NAMALWA (cell line): ENCODE measurements around the gene IRF8.
"Not testable (repeated sequence)": the region's sequence is repeated elsewhere in the genome, so short reads cannot be mapped to it uniquely, and the experiment has no call there.

Experiments
- DNase-seq: peaks from one replicate; pipeline ENCODE4 v3.0.0-alpha.2; 2015; ENCODE audit warnings: low spot score

The IRF8 gene

DNA sequence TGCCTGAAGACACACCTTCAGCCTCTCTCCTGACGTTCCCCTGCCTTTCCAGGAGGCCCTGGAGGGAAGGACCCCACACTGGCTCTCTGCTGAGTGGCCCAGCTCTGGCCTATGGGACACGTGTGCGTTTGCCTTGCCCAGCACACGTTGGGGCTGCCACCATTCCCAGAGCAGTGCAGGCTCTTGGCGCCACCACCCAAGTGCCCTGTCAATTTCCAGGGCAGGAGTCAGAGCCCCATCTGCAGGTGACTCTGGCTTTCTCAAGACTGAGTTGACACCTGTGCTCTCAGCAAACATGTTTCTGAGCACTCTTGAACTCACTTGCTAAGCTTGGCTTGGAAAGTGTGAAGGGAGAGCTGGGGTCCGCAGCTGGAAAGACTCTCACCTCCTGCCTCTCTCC lies 4.7 kb upstream of the IRF8 start:
- peak; percentile 24 for DNase-seq

DNA sequence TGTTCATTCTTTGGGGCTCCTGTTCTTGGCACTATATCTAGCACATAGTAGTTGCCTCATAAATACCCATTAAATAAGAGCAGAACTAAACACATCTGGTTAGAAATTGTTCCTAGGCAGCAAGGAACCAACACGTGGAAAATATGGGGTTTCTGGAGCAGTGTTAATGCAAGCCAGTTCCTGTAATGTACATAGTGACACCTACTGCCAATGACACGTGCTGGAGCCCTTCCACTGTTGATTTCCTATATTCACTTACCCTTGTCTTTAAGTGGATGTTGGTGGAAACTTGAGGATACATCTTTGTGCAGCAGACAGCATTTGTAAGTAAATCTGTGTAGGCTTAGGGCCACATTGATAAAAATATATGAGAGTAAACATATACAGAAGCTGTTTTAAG lies 1.6 kb upstream of the IRF8 start:
- DNase-seq = peak; percentile 64

DNA sequence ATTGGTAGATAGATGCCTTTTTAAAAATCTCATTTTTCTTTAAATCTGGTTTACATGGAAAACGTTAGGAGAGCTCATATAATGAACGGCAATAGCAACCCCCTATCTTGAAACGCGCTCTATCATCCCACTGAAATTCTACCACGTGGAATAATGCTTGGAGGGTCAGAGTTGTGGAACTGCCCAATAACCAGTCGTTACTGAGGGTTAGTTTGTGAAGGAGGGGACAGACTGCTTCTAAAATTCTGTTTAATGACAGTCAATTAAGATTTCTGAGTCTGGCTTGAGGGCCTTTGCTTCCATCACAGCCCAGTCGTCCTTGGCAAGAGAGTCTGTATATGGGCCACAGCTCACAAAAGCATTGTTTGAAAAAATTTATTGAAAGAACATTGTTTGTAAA lies 482 bp downstream of the IRF8 start:
- DNase-seq = peak; percentile 42

DNA sequence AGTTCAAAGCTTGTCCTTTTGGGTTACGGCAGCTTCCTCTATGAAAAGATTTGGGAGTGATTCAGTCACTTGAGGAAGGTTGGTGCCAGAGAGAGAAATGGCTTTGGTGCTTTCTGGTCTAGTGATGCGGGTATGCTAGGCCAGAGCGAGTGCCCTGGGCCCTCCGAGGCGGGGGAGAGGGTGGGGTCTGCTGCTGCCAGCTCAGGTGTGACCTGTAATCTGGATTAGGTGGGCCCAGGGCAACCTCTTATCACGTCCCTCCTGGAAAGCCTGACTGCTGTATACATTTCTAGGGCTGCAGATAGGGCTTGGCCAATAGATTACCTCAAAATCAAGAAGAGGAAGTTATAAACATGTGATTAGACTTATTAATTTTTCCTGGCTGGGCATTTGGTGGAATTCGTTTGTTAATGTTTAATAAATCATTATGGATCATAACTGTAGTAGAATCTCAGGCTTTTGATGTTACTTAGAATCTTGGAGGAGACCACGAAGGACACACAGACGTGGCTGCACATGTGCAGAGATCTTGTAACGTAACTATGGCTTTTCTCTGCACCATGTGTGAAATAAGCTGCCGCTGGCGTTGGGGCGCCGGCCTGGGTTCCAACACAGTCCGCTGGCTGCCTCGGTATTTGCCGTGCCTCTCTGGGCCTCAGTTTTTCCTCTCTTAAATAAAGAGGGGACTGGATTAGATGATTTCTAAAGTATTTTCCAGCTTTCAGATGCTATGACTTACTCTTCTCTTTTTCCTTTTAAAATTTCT lies 1.2 kb downstream of the IRF8 start:
- peak; percentile 64 for DNase-seq

DNA sequence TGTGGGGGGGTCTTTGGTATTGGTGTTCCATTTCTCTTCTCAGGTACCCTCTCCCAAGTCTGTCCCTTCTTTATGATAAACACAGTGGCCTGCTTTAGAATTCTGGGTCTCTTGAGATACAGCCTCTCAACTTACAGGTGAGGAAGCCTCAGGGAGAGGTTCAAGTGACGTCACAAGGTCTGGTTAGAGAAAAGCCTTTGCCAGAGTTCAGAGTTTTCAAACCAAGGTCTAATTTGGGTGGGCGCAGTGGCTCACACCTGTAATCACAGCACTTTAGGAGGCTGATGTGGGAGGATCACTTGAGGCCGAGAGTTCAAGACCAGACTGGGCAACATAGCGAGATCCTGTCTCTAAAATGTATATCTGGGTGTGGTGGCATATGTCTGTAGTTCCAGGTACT lies 2.1 kb downstream of the IRF8 start:
- DNase-seq = peak; percentile 45

DNA sequence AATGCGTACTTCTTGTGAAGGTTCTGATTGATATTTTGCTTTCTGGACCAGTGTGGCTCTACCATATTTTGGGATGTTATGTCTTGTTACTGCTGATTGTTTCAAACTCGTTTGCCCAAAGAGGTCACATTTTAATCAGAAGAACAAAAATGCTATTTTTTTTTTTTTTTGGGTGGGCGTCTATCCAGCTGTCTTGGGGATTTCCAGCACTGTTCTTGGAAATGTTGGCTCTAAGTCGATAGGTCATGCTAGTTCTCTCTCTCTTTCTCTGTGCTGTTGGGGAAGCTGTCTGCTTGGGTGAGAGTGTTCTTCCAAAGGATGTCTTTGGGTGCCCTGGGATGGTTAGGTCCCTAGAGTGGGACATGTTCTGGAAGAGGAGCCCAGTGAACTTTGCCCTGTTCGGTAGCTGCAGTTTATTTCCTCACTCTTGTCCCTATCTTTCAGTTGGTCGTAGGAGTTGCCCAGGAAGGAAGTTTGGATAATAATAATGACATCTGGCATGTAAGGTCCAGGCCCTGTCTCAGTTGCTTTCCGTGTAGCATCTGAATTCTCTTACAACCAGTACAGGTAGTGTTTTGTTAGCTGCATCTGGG lies 2.9 kb downstream of the IRF8 start:
- DNase-seq = peak; percentile 45

DNA sequence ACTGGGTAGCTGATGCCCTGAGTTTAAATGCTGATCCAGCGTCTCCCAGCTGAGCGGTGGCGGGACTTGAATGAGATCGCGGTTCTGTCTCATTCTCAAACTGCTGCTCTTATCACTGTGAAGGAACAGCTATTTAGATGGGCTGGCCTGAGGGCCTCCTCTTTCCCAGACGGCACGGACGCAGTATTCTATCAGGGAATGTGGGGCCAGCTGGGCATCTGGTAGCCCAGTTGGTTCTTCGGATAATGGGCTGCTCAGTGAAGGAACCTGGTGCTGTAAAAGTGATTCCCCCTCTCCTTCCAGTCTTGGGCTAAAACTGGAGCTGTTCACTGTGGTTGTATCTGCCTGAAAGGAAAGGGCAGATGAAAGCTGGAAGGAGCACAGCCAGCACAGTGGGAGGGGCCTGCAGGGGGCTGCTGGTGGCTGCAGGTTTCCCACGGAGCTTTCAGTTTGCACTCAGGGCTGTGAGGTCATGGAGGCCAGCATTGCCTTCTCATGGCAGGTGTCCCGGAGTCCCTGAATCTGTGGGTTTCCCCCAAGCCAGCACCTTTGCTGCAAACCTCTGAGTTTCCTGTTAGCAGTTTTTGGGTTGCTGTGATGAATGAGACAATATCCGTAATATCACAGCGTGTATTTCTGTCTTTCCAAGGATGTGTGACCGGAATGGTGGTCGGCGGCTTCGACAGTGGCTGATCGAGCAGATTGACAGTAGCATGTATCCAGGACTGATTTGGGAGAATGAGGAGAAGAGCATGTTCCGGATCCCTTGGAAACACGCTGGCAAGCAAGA lies 3.6 kb downstream of the IRF8 start:
- DNase-seq = peak; percentile 97

DNA sequence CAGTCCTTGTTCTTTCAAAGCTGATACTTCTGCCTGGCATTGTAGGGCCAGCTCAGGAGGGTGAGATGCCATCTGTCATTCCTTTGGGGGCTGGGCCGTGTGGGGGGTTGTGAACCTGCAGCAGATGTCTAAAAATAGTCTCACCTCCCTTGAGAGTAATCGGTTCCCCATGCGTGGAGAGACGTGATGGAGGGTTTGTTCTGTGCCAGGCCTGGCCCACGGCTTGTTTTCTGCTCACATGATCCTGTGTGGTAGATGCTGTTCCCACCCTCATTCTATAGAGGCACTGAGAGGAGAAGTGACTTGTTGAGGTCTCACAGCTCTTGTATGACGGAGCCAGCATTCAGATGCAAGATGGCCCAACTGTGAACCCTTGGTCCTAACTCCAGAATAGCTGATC lies 4.6 kb downstream of the IRF8 start:
- peak; percentile 79 for DNase-seq

DNA sequence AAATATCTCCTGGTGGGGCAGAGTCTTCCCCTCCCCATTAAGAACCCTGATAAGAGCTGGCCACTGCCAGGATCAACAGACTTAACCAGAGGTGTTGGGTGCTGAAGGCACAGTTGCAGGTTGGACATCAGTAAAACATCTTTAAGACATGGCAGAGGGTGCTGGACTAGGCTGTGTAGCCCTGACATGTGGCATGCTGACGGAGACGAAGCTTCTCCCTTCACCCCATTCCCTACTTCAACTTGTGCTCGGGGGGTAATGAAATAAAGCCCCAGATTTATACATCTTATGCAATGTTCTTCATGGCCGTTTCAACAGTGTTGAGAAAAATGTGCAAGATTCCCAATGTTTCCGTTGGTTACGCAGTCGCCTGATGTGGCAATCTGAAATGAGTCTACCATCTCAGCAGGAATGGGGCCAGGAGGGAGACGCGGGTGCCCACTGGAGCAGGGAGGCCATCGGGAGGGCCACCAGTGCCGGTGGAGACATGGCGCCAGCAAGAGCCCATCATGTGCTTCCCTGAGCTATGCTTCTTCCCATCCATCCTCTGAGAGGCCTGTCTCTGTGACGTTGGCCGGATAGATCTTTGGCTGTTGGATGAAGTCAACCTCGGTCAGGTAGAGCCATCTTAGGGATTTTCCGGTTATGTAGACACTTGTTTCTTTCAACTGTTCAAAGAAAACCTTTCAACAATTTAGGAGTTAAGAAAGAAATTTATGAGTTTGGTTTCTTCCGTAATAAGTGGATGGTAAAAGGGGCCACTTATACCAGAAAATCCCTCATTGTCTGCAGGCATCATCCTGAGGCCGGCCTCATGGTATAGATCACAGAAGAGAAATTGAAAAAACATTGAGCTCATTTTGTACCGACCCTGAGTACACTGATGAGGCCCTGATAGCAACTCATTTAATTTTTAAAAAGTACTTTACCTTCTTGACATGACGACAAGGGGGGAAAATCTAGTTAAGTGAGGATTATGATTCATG lies 6.4 kb downstream of the IRF8 start:
- DNase-seq = no peak

DNA sequence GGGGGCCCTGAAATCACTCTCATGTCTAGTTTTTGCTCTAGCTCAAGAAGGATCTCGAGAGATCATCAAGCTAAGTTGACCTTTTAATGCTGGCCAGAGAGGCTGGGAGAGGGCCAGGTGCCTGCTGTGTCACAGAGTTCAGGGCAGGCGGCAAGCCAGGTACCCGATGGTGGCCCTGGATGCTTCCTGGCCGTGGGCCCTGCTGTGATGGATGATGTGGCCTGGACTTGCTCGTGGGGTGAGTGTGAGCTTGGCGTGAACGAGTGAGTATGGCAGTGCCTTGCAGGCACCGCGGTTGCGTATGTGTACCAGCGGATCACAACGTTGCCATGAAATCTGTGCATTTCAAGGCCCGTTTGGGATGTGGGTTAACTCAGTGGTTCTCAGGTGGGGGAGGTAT lies 7.4 kb downstream of the IRF8 start:
- DNase-seq = peak; percentile 10

DNA sequence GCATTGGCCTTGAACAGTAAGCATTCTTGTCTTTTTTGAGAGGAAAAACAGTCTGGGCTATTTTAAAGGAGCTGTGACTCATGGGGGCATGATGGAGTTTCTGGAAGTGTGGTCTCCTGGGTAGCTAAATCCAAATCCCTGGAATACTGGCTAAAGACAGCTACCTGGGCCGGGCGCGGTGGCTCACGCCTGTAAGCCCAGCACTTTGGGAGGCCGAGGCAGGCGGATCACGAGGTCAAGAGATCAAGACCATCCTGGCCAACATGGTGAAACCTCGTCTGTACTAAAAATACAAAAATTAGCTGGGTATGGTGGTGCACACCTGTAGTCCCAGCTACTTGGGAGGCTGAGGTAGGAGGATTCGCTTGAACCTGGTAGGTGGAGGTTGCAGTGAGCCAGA lies 8.3 kb downstream of the IRF8 start:
- DNase-seq = not testable (repeated sequence)

DNA sequence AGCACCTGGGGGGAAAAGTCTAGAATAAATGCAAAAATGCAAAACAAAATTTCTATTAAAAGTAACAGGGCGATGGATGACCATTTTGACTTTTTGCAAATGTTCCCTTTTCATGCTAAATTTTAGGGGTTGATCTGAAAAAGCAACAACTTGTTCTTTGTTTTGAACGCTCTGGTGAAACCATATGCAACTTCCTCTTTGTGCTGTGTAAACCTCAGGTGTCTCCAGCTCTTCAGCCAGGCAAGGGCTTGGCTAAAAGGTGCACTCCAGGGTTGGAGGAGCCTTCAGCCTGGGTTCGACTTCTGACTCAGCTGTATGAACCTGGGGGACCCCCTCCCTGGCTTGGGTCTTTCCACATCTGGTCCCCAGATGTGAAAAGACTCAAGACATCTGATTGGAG lies 9.5 kb downstream of the IRF8 start:
- peak; percentile 92 for DNase-seq

DNA sequence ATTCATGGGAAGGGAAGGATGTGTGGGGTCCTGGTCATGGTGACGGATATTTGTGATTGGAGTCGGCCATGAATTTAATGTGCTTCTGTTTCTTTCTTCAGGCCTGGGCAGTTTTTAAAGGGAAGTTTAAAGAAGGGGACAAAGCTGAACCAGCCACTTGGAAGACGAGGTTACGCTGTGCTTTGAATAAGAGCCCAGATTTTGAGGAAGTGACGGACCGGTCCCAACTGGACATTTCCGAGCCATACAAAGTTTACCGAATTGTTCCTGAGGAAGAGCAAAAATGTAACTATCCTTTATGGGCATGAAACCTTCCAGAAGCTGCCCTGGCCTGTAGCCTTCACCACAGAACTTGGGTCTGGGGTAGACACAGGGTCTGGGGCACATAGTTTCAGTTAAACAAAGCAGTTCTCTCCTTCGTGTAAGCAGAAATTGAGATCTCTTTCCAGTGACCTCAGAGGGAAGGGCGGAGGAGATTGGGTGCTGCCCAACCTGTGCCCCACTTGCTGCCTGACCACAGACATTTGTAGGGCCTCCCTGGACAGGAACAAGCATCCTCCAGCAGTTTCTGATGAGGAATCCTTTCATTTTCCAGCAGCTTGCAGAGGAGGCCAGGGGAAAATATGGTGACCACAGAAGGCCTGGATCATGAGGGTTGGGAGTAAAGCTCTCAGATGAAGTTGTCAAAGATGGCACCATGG lies 10.1 kb downstream of the IRF8 start:
- DNase-seq = no peak

DNA sequence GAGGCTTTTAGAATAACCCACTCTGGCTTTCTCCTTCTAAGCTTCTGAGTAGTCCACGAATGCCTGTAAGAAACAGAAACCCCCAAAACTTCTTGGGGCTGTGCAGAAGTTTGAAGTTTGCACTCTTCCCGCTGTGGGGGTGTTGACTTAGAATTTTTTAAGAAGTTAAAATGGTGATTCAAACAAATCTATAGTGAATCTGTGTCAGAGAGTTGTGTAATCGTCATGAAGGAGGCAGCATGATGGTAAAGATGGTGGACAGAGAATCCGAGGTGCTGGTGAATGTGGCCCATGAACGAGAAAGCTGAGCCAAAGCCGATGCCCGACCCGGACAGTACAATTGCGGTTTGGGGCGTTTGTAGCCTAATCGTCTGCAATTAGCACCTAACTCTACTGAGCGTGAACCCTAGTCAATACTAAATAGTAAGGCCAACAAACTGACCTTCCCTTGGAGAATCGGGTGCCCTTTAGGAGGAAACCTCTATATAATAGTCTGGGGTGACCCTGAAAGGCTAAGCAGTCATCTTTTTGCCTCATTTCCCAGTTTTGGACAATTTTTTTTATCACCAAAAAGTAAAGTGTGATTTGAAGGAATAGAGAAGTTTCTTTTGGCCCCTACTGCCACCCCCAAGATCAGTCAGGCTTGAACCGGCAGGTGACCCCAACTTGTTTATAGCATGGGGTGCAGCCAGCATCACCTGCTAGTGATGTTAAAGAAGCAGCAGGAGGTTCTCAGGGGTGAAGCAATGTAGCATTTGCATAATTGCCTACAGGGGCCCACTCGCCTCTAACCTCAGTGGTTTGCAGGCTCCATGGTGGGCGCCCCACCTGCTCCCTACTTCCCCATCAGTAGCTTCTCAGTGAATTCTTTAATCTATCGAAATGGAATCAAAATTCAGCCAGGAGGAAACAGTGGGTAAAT lies 11.2 kb downstream of the IRF8 start:
- peak; percentile 80 for DNase-seq

DNA sequence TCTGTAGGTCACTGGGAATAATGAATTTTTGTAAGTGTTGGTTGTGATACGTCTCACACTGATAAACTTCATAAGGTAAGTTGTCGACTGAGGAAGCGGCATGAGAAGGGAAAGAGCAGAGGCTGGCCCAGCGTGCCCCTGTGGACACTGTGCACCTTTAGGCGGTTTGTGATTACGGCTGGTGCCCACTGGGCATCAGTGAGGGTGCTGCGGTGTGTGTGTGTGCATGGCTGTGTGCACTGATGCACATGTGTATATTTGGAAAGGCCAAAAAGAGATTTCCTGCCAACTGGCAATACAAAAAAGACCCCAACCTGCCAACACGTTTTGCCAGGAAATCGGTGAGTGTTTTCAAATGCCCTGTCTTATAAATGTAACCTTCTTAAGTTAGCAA lies 11.9 kb downstream of the IRF8 start:
- DNase-seq = no peak

DNA sequence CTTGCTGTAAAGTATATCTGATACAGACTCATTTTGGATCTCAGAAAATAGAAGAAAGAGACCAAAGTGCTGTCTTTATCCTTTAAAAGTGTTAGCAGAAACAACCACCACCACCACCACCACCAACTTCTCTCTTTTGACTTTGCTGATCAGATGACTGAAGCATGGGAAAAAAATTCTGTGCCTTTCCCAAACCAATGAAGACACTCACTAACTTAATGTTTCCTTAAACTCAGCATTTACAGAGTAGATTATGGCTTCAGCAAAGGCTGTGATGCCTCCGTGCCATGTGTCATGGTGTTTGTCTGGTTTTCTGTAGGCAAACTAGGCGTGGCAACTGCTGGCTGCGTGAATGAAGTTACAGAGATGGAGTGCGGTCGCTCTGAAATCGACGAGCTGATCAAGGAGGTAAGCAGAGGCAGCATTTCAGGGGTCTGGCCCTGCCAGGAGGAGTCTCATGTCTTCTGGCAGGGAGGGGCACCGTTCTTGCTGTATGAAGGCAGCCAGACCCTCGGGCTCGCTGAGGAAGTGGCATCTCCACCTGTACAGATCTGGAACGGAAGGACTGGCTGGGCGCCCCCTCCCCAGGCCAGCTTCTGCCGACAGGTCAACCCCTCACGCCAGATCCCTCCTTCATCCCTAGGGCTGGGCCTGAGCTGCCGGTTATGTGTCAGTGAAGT lies 12.4 kb downstream of the IRF8 start:
- DNase-seq = peak; percentile 19

DNA sequence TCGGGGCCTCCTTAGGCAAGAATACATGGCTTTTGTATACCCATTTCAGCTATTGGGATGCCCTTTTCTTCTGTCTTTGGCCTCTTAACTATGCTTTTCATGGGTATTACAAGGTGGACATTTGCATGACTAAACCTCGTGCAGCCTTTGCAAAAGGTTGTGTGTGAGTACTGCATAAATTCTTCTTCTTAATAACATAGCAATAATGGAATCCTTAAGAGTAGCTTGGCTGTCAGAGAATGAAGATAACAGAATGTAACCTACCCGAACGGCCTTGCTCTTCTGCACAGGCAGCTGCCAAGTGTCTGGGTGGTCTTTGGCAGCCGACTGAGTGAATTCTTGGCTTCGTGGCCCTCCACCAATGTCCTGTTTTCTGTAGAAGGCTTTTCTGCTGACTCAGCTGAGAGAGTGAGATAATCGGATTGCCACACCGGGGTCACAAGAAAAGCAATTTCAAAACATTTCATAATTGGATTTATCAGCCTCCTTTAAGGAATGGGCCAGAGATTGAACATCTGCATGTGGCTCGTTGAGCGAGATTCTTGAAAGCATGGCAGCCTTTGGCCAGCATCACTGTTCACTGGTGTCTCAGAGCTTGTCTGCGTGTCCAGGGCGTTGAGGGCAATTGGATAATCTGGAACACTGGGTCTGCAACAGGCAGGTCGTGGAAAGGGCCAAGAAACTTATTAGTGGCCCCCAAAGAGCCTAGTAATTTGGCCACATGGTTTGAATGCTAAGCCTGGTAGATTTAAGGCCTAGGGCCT lies 13.4 kb downstream of the IRF8 start:
- DNase-seq = no peak

DNA sequence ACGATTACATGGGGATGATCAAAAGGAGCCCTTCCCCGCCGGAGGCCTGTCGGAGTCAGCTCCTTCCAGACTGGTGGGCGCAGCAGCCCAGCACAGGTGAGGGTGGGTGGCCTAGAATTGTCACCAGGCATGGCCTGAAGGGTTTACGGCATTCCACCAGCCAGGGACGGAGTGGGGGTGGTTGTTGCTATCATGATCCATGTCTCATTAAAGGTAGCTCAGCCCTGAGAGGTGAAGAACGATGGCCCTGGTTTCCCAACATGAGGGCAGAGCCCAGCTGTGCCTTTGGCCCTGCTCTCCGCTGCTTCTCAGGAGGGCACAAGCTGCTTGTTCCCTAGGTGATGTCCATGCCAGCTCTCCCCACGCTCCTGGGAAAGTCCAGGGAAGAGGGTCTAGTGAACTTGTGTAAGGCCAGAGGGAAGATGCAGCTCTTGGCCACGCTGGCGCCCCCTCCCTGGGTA lies 14.2 kb downstream of the IRF8 start:
- DNase-seq = peak; percentile 3
